Skin epidermis (tissue), 12 donors: Measurements from ENCODE around the gene GIMAP7.
A peak's percentile ranks its signal among the peaks of the same experiment; 100 is the strongest.

Experiments used
- H3K27ac ChIP-seq, 21 experiments: fragments of 200-600 bp; sonication (generic) in 11 of 21; one replicate each; pipeline ENCODE4 v1.5.0; 2020; ENCODE audit warnings: mild to moderate bottlenecking in 3 of 21, inconsistent platforms in 2 of 21, moderate library complexity in 2 of 21
- H3K4me3 ChIP-seq, 7 experiments: fragments of 200-600 bp; sonication (generic) in 2 of 7; one replicate each; pipeline ENCODE4 v1.5.0; 2020; ENCODE audit warnings: inconsistent platforms in 2 of 7, mild to moderate bottlenecking in 2 of 7, moderate library complexity in 1 of 7

Gene GIMAP7

DNA sequence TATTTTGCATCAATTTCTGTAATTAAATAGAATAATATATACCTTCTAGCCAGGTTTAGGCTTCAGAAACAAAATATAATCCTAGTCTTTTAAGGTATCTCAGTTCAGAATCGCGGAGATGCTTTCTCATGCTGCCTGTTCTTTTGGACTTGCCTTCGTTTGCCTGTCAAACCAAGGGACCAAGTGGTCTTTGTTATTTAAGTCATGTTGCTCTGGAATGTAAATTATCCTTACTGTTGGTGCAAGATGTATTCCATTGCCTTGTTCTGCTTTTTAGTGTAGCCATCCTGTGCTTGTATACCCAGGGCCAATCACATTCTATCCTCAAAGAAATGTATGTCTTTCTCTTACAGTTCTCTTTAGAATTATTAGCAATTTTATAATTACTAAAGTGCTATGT is 51.5 kb downstream of the GIMAP7 start:
- Histone ChIP-seq H3K4me3 (no peak overlapping the region), H3K27ac (peak overlapping the region in 4 of 21 experiments; percentile 2 to 96 (median 90))

- H3K4me3 ChIP-seq: no peak overlapping the region
- H3K27ac ChIP-seq: peak overlapping the region in 7 of 21 experiments; percentile 79 to 96 (median 91)
These were observed 51.9 kb downstream of the GIMAP7 start for GRCh38 chr7:150566572-150566971.

DNA sequence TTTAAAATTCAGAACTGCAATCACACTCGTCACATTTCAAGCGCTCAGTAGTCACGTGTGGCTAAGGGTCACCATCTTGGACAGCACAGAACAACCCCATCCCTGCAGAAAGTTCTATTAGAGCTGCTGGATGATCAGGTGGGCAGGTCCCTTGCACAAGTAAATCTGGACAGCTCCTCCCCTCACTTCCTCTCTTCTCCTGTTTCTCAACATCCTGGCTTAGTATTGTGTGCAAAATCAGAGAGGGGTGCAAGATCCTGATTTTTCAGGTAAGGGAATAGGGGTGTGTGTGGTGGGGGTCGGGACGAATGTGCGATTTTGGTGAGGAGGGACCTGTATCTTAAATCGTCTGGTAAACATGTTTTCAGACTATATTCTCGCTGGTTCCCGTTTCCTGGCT is 52.5 kb downstream of the GIMAP7 start, which contains the start of gene GIMAP4:
GIMAP4 (plus strand) TSS at position 222 of the 400 bp plus-strand sequence. CDS start 2,512 bp downstream, outside the sequence.
- Histone ChIP-seq H3K4me3 (peak within 1 kb of the TSS; percentile 22 to 59 (median 34)), H3K27ac (peak within 1 kb of the TSS; percentile 48 to 96 (median 79))

DNA sequence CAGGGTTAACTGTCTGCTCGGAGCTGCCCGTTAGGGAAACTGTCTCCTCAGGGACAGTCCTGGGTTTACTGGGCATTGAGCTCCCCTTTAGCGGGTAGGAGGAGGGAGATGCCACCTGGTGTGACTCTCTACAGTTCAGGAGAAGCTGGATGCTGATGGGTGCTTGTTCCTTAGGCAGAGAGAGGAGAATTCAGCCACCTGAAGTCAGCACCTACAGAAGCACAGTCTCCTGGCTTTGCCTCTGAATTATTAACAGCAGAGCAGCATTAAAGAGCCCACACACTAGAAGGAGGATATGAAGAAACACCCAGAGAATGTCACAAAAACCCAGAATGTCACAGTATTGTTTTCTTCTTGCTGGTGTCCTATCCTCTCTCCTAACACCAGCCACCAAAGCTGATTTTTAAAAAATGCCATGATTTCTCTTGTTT is 53.2 kb downstream of the GIMAP7 start:
- Histone ChIP-seq H3K4me3 (peak overlapping the region; percentile 22 to 59 (median 34)), H3K27ac (peak overlapping the region; percentile 48 to 96 (median 79))

DNA sequence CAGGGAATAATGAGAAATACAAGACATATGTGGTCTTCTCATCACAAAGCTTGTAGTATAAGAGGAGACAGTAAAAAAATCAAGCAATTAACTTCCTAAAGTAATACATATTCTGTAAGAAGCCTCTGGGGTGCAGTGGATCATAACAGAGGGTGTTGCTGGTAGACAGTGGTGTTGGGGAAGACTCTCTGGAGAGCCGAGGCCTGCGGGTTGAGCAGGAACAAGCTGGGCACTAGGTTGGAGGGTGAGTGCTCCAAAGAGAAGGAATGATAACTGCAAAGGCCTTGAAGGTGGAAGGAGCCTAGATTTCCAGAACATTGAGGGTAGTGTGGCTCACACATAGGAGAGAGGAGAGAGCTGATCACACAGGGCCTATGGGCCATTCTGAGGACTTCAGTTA is 54.0 kb downstream of the GIMAP7 start:
- peak overlapping the region in 6 of 7 experiments; percentile 22 to 59 (median 33) for H3K4me3 ChIP-seq

GRCh38 chr7:150569245-150569955 is 54.7 kb downstream of the GIMAP7 start:
- Histone ChIP-seq H3K27ac (peak overlapping the region in 17 of 21 experiments; percentile 4 to 96 (median 79)), H3K4me3 (peak overlapping the region in 6 of 7 experiments; percentile 22 to 59 (median 33))

More for the DNA sequence above, 54.0 kb downstream of the GIMAP7 start:
- H3K27ac ChIP-seq: peak overlapping the region in 18 of 21 experiments; percentile 0 to 96 (median 79)
